NCI-H526 treated with DMSO at 0.1 percent for 48 hours (cell line): ENCODE measurements around the gene RANBP3.

Experiments
- DNase-seq: peaks from one replicate; lab custom pipeline; 2025; lab: John Stamatoyannopoulos, UW

Gene RANBP3

DNA sequence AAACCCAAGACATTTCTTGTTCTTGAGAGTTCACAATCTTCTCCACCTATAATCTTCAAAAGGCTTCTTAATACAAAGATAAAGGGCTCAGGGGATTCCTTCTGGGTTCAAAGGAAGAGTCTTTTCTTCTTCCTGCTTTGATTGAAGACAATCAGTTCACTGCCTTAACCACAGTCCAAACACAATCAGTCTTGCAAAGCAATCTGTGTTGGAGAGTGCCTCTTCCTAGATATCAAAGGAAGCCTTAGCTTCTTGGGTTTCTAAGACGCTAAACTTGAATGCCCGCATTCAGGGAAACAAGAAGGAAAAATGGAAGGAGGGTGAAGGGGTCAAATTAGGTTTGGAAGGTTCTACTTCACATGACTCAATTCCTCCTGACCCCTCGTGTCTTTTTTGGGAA is 27.2 kb downstream of the RANBP3 start:
- DNase-seq = no peak

DNA sequence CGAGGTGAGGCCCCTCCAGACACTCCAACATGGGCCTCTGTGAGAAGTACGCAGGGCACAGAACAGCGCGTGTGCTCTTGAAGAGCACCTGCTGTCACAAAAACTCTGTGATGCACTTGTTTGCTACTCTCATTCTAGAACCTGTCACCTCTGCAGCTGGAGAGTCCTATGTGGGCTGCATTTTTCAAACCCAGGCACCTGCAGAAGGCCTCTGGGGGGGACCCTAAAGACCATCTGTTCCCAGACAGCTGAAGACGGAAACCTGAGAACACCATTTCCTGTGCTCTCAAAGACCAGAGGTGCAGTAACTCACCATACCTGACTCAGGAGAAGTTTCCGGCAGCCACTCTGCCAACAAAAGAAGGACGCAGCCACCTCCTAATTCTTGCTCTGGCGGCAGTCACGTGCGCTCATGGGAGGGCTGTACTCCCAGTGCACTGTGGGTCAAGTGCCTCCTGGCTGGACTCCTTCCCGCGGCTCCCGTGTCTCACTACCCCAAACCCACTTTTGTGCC is 28.1 kb downstream of the RANBP3 start:
- DNase-seq = no peak

DNA sequence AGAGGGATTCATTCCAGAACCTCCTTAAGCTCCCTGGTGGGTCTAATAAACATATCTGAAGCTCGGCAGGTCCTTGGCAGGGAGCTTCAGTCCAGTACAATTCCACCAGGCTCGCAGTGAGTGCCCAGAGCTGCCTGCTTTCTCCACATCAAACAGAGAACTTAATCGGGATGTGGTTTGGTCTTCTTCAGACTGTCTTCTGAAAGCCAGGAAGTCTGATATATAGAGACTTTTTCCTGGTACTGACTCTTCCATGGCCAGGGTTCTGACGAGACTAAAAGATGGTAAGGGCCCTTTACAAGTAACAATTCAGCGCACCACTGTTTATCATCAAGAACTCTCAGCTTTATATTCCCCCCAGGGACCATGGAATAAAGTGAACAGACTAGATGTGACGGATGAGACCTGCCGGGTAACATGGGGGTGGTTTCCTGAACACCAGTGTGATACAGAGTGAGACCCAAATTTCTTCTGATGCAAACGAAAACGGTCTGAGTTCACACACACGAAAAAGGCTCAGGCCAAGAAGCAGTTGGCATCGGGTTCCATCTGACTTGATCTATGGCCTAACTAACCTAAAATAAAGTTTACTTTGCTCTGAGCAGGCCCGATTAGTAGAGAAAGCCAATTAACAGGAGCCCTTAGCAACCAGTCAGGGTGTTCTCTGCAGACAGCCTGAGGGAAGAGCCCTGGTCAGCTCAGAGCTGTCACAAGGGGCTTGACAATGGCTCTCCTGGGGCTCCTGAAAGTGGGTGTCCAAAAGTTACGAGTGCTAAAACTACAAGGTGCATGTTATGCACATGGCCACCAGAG is 29.0 kb downstream of the RANBP3 start:
- DNase-seq = no peak

DNA sequence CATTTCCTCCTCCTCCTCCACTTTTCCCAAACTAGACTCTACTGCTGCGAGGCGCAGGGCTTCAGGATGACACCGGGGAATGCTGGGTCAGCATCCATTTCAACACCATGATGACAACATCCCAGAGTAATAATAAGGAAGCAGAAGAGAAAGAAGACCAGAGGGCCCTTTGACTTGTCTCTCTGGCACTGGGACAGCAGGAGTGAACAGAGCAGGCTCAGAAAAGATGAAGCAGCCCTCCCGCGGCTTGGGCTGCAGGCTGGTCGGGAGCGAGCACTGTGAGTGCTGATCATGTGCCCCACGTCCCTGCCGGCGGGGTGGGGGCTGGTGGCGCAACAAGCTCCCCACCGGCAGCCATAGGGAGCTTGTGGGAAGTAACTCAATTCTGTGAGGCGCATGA is 30.5 kb downstream of the RANBP3 start:
- no peak for DNase-seq

DNA sequence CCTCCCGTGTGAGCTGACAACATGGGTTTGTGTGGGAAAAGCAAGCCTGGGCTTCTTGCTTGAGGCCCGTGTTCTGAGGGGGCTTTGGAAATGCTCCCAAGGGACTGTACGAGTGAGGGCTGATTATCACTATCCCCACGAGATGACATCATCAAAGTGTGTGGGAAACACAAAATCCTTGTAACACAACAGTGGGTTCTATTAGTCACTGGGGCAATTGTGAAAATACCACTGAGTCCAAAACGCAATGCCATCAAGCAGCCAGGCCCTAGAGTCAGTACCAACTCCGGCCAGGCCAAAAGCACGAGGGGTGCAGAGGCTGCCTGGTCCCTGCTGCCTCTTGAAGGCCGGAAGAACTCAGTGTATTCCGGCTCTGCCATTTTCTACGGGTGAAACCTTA is 34.3 kb downstream of the RANBP3 start:
- DNase-seq = no peak

DNA sequence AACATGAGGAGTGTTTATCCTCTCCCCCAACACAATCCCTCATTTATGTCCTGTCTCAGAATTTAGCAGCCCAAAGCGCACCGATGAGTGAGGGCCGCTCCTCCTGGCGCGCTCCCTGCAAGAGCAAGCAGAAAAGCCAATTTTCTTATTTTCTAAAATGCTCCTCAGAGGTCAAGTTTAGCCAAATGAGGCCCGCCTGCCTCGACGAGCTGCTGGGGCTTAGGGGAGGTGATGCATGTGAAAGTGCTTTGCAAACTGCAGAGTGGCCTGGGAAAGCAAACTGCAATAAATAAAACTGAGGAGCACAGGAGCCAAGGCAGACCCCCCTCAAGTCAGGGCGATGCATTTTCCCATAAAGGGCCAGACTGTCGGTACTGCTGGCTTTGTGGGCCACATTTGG is 34.9 kb downstream of the RANBP3 start:
- no peak for DNase-seq

DNA sequence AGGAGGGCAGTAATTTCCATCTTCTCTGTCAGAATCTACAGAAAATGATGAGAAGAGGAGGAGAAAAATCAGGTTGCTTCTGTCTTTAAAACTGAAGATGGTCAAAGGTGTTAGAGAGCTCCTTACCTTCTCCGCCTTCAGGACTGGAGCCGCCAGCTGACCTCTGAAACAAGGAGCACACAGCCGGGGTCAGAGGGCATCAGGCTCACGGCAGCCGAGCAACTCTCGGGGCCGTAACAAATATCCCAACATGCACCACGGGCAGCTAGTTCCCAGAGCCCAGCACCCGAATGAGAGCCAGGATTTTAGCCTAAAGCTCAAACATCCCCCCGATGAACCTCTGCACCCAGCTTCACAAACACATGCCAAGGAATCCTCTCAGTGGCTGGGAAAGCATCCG is 36.3 kb downstream of the RANBP3 start:
- no peak for DNase-seq

DNA sequence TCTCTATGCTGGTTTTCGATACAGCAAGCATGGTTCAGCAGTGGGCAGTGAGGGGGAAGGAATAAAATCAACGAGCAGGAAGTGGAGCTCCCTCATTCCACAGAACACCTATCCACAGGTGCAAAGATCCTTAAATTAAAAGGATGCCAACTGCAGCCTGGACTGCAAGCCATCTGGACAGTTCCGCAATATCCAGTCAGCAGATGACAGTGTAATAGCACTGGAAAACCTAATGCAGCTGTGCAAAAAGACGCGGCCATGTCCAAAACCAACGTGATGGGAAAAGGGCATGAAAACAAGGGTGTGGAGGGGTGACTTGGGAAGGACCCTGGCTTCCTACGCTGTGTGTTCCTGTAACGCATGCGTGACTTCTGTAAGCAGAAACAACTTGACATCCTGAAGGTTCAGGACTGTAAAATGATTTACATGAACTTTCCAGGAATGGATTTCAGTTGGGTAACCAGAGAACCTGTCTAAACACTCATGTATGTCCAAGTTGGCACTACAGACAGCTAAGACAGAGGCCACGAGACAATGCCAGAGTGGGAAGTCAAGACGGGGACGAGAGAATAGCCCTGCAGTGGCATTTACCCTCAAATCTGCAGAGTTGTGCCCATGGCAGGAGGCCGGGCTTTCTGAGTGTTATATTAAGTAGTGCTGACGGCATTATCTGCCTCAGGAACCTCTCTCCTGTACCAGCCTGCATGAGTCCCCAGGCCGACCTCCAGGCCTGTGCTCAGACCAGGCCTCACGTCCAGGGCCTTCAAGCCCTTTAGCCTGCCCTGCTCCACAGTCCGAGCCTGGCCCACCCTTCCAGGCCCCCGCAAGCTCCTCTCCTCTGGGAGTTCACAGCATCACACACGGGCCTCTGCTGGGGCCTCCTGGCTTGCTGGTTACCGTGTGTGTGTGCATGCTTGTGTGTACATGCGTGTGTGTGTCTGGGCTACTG is 37.4 kb downstream of the RANBP3 start:
- no peak for DNase-seq

DNA sequence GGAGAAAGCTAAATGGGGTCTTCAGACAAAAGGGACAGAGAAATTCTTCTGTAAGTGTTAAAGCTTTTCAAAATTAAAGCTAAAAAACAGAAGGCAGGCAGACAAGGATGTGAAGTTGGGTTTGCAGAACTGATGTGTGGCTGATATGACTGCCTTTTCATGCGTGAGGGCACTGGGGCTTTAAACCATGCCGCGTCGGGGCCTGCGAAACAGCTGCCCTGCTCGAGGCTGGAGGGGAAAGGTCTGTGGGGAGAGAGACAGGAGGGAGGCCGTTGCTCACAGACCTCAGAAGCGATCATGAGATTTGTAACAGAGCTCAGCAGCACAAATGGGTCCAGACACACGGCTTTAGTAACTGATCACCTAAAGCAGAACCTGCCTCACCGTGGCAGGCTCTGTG is 40.4 kb downstream of the RANBP3 start:
- DNase-seq = no peak

DNA sequence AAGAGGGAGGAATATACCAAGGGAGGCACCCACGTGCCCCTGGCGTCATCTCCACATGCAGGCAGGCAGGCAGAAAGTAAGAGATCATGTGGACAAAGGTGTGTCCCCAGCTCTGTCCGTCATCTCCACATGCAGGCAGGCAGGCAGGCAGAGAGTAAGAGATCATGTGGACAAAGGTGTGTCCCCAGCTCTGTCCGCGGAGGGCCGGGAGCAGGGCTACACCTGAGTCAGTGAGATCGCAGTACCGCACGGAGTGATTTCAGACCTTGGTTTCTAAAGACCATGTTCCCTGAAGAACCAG is 41.7 kb downstream of the RANBP3 start:
- no peak for DNase-seq

DNA sequence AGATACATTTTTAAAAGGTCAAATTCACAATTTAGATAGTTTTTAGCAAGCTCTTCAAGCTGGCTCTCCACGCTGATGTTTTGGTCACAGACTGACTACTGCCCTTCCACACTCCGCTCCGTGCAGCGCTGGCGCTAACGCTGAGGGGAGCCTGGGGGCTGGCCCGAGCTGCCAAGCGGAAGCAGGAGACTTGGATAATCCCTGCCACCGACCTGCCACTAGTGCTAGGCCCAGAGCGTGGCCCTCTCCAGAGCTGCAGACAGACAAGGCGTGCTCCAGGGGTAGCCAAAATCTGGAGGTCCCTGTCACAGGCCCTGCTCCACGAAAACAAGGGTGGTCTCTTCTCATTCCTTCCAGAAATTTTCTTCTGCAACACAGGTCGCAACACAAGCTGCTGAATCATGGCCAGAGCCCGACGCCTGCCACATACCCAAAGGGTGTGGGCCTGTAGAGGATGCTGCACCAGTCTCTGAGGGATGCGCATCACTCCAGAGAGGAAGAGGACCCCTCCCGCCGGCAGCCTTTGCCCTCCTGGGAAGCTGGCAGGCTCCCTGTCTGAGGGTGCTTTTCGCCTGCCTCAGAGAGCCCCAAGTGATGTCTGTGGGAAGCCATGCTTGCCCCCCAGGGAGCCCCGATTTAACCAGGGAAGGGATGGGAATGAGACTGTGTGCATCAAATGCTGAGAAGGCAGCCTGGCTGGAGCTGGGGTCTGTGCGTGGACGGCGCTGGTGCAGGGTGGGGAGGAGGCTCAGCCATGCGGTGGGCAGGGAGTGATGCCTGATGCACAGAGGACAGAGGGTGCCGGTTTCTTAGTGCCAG is 42.3 kb downstream of the RANBP3 start:
- no peak for DNase-seq

DNA sequence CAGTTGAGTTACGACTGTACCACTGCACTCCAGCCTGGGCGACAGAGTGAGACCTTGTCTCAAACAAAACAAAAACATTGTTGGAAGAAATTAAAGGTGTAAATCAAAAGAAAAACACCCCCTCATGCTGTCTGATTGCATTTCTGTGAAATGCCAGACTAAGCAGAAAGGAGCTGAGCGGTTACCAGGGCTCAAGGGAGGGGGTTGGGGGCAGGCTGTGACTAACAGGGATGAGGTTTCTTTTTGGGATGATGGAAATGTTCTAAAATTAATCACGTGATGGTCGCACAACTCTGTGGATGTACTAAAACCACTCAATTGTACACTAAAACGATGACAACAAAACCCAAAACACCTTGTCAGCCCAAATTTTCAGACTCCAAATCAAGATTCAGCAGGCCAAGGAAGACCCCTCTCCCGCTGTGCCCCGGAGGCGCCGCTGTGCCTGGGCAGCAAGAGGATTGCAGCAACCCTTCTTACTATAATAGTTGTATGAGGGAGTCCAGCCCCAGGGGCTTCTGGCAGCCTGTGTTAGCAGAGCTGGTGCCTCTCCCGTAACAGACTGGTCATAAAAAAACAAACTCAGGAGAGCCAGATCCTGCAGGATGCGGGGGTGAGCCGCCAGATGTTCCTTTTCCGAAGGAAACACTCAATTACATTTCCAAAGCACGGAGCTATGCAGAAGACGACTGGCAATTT is 43.0 kb downstream of the RANBP3 start:
- DNase-seq = no peak

DNA sequence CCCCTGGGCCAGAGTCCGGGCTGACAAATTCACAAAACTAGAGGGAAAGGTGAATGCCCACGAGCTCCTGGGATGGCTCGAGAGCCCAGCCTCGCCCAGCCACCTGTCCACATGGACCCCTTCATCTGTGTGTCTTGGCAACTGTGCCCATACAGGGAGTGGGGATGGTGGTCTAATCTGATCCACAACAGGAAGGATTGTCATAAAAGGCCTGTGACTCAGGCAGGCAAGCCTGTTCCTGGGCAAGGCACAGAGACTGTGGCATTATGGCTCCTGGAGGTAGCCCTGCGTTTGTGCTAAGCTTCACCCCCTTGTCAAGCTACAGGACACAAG is 43.9 kb downstream of the RANBP3 start:
- DNase-seq = no peak

DNA sequence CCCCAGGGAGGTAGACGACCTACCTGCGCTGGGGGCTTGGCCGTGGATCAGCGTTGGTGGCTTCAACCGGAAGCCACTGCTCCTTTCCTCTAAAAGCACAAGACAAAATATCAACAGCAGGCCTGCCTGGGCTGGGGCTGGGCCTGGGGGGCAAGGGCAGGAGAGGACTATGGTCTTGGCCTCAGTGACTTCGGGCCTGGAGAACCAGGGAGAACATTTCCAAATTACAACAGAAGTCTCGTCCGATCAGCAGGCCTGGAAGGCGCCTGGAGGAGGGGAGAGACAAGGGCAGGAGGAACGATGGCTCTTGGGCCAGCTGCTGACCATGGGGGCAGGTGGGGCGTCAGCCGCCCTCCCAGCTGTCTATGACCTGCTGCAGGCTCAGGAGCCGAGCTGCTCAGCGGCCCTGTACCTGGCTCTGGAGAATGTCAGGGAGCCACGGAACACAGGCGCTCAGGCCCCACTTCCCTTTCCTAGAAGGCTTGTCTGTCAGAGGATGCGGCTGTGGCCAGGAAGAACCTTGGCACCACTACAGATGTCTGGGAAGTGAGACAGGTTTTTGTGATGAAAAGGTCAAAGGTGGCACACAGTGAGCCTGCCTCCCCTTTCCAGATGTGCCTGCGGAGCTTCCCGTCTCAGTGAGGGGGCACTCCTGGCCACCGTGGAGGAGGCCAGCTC is 44.4 kb downstream of the RANBP3 start:
- no peak for DNase-seq

DNA sequence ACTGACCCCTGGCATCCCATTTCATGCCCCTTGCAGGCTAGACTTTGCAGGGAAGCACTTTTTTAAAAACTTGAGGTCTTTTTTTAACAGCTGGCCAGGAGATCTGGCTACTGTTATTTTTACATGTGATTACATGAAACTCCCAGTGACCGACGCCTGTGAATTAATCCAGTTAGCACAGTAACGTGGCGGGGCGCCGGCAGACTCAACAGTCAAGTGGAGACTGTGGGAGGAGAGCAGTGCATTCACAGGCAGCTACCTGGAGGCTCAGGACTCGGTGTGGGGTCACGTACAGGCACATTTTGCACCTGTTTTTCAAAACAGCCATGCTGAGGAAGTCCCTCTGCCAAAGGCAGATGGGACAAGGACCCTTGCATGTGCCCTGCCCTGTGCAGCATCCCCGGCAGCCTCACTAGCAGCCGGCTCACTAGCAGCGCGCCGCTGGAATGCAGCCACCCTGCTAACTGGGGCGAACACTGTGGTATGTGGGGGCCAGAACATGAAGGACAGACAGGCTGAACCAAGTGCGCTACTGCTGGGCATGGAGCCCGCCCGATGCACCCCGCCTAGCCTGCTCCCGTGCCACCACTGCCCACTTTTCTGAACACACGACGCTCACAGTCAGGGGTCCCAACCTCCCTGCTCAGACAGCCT is 45.2 kb downstream of the RANBP3 start:
- no peak for DNase-seq

DNA sequence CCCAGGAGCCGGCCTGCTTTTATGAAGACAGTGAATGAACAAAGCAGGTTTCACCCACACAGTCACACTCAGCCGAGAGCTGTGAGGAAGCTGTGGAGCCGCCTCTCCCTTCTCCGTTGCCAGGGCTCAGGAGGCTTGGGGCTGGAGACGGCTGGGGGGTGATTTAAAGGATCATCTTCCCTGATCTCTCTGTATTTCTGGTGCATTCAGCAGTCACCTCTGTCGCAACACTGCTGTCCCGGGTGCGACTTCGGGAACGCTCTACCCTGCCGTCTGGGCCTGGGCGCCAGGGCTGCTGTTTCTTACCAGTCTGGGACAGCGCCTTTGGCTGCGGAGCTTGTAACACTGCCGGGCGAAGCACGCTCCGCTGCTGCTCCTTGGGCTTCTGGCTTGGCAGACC is 45.8 kb downstream of the RANBP3 start:
- no peak for DNase-seq

DNA sequence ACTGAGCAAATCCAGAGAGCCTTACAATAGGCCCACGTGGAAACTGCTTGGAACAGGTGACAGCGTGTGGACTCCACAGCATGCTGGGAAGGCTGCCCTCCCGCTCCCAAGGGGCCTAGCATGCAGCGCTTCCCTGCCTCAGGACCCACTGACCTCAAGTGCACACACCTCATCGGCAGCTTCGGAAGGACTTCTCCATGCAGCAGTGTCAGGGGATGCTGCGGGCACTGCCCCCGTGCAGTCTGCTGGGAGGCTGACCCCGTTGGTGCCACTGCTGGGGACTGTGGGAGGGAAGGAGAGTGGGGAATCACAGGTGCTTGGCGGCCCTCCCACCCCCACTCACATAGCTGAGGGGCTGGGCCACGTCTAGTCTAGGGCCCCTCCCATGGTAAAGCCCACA is 46.7 kb downstream of the RANBP3 start:
- DNase-seq = no peak

DNA sequence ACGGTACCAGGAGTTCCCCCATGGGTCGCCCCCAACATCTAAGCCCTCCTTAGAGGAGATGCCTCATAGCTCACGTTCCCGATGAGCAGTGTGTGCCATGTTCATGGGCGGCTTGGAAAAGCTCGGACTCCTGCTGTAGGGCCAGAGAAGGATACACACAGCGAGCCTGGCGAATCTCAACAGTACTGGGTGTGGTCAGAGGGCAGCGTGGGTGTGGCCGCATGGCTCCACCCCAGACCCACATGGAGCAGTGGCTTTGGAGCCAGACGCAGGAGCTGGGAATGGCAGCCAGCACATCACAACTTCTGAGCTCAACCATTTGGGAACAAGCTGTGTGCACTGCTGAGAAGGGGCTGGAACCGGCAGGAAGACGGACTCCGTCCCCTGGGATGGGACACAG is 48.3 kb downstream of the RANBP3 start:
- DNase-seq = no peak

DNA sequence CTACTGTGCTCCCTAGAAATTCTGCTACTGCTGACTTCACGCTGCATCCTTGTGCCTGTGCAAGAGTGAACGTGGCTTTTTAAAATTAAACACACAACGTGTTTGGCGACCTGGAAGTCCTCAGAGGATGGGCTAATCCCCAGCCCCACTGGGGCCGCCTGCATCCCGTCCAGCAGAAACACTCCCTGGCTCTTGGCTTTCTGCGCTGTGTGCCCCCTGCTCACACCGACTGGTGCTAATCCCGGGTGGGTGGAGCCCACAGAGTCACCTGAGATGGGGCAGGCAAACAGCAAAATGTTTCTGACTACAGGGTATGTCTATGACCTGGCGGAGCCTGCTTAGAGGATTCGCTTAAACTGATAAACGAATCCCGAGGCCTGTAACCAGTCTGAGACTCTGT is 48.8 kb downstream of the RANBP3 start:
- DNase-seq = no peak

DNA sequence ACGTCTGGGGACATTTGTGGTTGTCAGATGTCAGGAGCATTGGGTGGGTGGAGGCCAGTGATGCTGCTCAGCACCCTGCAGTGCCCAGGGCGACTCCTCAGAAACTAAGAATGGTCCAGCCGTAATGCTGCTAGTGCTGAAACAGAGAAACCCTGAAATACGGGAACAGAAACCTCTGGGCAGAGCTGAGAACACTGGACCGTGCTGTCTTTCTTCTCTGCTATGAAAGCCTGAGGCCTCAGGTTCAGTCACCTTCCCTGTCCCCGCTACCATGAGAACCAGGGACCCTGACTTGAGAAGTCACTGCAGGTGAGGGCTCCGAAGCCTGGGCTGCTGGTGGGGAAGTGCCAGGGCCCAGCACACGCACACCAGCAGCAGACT is 50.5 kb downstream of the RANBP3 start:
- DNase-seq = no peak
